SK-MEL-5 (cell line): ENCODE measurements around the gene OBSCN. TPM values are rescaled to one million over a fixed set of nuclear protein-coding genes. Genes with fewer than 3 reads are reported as not detected.
A peak's percentile ranks its signal among the peaks of the same experiment; 100 is the strongest.

Experiments used
- DNase-seq: peaks from one replicate; pipeline ENCODE4 v3.0.0-alpha.2; 2016; ENCODE audit warnings: low read depth, low spot score
- in situ Hi-C: cut with HindIII; loops from 2 replicates; pipeline ENCODE4 v1.10.0; 2016; ENCODE audit warnings: low sequenced_read_pairs, high pct_unique_total_duplicates, low pct_unique_long_range_greater_than_20kb
- polyA plus RNA-seq, 2 experiments: library from polyadenylated mRNA; depleted of rRNA; stranded (reverse); fragments of >200 nt; gene quantifications; 2 replicates each; pipeline ENCODE4 v1.2.3, GENCODE V29; 2015
- total RNA-seq: library from RNA; depleted of rRNA; stranded (reverse); fragments of >200 nt; shearing (Covaris generic); gene quantifications from 2 replicates; pipeline ENCODE4 v1.2.3, GENCODE V29; 2014; rRNA removed

OBSCN gene
- 0.98 and 1.7 TPM in 2 replicates for total RNA-seq
- polyA plus RNA-seq (2015; cell fraction: cytosol; rRNA removed) = 1.7 and 2.1 TPM in 2 replicates
- polyA plus RNA-seq (2015; cell fraction: nucleus; rRNA removed) = 6.2 and 8.4 TPM in 2 replicates

DNA sequence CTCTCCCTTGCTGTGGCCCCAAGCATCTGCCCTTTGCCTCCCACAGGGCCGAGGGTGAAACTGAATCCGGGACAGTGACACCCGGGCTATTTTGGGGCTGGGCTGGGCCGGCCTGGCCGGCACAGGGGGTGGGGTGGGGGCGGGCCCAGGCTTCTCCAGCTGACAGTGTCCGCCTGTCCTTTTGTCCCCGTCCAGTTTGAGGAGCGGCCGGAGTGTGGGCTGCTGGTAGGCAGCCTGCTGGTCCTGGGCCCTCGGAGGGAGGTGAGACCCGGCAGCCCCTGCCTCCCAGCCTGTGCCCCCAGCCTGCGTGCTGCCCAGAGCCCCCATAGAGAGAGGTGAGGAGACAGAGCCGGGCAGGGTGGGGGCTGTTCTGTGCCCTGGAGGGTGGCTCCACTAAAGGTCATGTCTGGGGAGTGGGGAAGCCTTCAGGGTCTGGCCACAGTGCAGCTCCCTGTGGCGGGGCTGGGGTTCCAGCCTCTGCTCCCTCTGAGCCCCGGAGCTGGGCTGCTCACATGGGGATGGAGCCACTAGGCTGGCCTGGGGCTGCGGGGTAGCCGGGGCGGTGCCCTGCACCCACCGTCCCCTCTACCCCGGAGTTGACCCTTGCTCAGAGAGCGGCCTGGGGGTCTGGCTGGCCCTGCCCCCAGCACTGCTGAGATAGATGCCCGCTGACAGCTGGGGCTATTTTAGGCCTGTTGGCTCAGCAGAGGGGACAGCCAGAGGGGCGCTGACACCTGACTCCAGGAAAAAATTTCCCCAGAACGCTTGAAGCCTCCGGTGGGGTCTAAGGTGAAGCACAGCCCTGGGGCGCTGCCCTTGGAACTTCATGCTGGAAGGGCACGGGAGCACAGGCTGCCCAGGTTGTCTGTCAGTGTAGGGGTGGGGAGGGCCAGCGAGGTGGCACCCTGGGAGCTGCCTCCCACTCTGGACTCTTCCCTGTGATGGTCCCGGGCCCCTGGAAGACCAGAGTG, at the start of gene OBSCN:
OBSCN (plus strand) TSS at position 194 of the 971 bp plus-strand sequence. CDS start 3,740 bp downstream, outside the sequence.
- in situ Hi-C loops = no loop called here
- no peak for DNase-seq

DNA sequence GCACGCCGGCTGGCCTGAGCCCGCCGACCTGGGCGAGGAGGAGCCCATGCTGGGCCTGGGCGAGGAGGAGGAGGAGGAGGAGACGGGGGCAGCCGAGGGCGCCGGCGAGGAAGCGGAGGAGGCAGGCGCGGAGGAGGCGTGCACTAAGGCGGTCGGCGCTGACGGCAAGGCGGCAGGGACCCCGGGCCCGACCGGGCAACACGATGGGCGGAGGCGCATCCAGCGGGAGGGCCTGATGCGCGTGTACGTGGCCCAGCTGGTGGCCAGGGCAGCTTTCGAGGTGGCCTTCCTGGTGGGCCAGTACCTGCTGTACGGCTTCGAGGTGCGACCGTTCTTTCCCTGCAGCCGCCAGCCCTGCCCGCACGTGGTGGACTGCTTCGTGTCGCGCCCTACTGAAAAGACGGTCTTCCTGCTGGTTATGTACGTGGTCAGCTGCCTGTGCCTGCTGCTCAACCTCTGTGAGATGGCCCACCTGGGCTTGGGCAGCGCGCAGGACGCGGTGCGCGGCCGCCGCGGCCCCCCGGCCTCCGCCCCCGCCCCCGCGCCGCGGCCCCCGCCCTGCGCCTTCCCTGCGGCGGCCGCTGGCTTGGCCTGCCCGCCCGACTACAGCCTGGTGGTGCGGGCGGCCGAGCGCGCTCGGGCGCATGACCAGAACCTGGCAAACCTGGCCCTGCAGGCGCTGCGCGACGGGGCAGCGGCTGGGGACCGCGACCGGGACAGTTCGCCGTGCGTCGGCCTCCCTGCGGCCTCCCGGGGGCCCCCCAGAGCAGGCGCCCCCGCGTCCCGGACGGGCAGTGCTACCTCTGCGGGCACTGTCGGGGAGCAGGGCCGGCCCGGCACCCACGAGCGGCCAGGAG, 49.5 kb upstream of the OBSCN start:
- in situ Hi-C loops = no loop called here
- DNase-seq = no peak

GRCh38 chr1:228159008-228159665, 48.7 kb upstream of the OBSCN start:
- in situ Hi-C loops = no loop called here
- no peak for DNase-seq

DNA sequence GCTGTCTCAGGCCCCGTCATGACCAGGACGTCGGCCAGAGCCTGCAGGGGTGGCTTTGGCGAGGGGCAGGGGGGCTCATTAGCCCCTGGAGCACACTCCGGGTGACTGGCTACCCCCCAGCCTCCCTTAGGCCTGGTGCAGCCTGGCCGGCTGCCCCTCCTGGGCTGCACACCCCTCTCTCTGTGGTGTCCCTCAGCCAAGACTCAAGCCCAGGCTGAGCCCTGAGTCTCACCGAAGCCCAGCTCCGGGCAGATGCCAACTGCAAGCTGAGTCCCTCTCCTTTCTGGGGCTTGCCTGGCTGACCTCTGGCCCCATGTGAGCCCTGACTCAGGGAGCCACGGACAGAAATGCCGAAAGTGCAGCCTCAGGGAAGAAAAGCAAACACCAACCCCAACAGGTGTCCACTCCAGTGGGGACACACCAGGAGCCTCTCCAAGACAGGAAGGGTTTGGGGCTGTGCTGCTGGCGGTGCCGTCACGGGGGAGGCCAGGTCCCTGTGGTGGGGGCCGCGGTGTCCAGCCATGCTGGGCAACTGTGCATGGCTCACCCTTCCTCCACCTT, 47.6 kb upstream of the OBSCN start:
- in situ Hi-C loops = no loop called here

GRCh38 chr1:228161362-228161761, 46.5 kb upstream of the OBSCN start:
- in situ Hi-C loops = no loop called here
- DNase-seq = no peak

More for the DNA sequence above, 47.6 kb upstream of the OBSCN start:
- DNase-seq = no peak

- no peak for DNase-seq
- in situ Hi-C loops = no loop called here
Measured at GRCh38 chr1:228161866-228162265, 46.0 kb upstream of the OBSCN start.

DNA sequence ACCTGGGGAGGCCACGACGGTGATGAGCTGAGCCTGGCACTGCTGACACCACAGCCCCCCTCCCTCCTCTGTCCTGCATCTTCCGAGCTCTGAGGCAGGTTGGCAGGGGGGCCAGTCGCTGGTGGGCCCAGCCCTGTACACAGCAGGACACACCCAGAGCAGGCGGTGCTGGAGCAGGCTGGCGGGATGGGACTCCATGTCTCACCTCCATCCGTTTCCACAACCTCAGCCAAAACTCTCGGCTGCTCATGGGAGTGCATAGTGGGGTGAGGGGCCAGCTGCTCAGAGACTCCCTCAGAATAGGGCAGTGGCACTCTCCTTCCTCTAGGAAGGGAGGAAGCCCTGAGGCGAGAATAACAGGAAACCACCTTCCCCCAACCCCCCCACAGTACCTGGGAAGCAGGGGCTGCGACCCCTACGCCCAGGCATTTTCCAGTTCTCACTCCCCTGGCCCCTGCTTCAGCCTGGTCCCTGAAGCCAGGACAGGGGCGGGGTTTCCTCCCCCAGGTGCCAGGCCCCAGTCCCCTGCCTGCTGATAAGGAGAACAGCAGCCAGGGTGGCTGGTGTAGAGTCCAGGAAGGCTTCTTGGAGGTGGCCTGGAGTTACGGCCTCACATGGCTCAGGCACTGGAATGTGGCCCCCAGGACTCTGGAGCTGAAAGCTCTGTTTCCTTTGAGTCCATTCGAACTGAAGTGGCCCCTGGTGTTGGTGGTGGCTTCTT, 45.4 kb upstream of the OBSCN start:
- in situ Hi-C loops = no loop called here
- DNase-seq = no peak

DNA sequence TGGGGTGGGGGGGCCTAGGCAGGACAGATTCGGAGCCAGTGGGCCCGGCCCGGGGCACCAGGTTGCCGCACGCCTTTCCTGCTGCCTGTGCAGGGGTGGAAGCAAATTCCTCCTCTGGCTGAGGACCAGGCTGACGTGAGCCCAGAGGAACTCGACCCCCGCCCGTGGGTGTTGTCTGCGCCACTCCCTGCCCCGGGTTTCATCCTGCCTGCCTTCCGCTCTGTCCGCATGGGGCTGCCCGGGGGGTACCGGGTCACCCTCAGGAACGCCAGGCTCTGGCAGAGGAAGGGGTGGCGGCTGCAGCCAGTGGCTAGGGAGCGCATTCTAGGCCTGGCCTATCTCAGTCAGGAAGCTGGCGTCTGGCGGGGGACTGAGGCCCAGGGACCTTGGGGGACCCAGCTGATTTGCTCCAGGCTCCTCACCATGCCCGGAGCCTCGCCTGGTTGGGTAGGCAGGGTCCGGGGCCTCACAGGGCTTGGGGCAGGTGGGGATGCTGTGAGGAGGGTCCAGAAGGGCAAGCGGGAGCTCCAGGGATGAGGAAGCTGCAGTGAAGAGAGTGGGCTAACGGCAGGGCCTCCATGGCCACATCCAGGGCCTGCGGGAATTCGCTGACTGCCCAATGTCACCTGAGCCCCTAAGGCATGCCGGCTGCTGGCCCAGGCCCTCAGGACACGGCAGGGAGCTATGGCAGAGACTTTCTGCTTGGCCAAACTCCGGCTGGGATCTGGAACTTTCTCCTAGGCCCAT, 44.7 kb upstream of the OBSCN start:
- DNase-seq = no peak
- in situ Hi-C loops = no loop called here

- in situ Hi-C loops = no loop called here
- no peak for DNase-seq
Measured at GRCh38 chr1:228163776-228164519, 43.9 kb upstream of the OBSCN start.

DNA sequence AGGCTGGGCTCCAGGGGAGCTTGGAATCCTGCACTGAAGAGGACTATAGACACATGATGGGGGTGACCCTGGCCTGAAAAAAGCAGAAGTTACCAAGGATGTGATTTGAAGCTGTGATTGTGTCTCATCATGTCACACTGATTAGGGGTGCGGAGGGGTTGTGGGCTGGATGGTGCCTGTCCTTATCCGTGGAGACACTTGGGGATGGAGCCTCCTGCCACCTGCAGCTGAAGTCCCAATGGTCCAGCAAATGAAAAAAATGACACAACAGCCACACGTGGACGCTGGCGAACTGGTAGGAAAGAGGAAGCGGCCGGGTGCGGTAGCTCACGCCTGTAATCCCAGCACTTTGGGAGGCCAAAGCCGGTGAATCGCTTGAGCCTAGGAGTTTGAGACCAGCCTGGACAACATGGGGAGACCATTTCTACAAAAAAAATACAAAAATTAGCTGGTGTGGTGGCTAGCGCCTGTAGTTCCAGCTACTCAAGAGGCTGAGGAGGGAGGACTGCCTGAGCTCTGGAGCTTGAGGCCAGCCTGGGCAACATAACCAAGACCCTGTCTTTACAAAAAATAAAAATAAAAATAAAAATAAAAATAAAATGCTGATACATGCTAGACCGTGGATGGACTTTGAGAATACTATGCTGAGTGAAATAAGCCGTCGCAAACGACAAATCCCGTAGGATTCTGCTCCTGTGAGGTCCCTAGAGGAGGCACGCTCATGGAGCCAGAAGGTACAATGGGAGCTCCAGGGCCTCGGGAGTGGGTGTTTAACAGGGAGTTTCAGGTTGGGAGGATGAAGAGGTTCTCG, 43.1 kb upstream of the OBSCN start:
- in situ Hi-C loops = no loop called here
- DNase-seq = no peak

GRCh38 chr1:228165372-228166169, 42.3 kb upstream of the OBSCN start, which contains the start of gene IBA57:
Gene IBA57, plus strand, starts transcription at chr1:228165804. Its CDS starts 13 bp downstream, at chr1:228165817.
- in situ Hi-C loops = no loop called here
- DNase-seq = peak; percentile 98

DNA sequence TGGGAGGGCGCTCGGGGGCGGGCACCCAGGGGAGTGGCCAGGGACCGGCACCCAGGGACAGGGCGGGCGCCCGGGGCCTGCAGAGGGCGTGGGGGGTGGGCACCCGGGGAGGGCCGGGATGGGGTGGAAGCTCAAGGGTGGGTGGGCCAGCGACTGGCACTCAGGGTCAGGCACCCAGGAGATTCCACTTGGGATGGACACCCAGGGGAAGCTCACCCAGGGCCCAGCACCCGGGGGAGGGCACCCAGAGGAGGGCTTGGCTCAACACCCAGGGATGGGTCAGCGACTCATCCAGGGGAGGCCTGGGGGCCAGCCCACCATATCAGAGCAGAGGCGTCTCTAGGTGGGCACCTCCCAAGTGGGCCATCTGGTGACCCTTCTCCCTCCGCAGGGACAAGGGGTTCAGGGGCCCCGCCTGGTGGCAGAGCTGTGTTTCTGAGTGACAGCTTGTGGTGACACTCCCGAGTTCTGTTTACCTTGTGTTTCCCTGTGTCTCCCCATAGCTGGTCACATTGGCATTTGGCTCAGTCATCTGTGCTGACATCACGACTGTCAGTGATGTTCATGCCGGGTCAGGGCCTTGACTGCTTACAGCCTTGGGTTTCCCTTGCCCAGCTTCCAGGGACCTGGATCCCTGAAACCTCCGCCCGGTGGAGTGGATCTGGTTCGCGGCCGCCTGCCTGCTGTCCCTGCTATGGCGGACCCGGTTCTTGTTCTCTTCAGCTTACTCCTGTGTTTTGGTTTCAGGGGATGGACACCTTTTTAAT, 41.5 kb upstream of the OBSCN start:
- in situ Hi-C loops = no loop called here
- peak; percentile 50 for DNase-seq

GRCh38 chr1:228168563-228169270, 39.1 kb upstream of the OBSCN start:
- no peak for DNase-seq
- in situ Hi-C loops = no loop called here
